ENCODE measurements around the gene PKN3.

Gene PKN3

GRCh38 chr9:128753627-128754026 is 51.3 kb downstream of the PKN3 start:
- H3K4me3 ChIP-seq (ENCODE audit: low read depth, low read length) = no peak overlapping the region
- no peaks in the 10 kb centered on the region for H3K27me3 ChIP-seq (ENCODE audit: insufficient read depth, low read depth, severe bottlenecking)
- H3K36me3 ChIP-seq = peaks cover 29% of the 10 kb centered on the region
- H3K27ac ChIP-seq = no peak overlapping the region
- no peaks in the 10 kb centered on the region for H3K9me3 ChIP-seq (ENCODE audit: severe bottlenecking)
- DNase-seq = no peak
- TF ChIP-seq, protein P1, sequence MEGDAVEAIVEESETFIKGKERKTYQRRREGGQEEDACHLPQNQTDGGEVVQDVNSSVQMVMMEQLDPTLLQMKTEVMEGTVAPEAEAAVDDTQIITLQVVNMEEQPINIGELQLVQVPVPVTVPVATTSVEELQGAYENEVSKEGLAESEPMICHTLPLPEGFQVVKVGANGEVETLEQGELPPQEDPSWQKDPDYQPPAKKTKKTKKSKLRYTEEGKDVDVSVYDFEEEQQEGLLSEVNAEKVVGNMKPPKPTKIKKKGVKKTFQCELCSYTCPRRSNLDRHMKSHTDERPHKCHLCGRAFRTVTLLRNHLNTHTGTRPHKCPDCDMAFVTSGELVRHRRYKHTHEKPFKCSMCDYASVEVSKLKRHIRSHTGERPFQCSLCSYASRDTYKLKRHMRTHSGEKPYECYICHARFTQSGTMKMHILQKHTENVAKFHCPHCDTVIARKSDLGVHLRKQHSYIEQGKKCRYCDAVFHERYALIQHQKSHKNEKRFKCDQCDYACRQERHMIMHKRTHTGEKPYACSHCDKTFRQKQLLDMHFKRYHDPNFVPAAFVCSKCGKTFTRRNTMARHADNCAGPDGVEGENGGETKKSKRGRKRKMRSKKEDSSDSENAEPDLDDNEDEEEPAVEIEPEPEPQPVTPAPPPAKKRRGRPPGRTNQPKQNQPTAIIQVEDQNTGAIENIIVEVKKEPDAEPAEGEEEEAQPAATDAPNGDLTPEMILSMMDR (IDR thresholded peaks at IDR 0.05; ENCODE audit: low read depth, low read length) = no peak

DNA sequence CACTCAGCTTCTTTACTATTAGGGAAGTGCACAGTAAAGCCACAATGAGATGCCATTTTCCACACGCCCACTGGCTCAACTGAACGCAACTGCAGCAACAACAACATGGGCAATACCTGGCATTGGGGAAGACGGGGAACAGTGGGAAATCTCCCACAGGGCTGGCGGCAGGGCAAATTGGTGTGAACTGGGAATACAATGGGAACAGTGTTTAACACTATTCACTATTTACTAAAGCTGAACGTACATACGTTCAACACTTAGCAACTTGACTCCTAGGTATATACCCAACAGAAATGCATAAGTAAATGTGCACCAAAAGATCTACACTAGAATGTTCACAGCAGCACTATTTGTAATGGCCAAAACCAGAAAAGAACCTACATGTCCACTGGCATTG is 55.3 kb downstream of the PKN3 start:
- TF ChIP-seq, protein P1 (IDR thresholded peaks at IDR 0.05; ENCODE audit: low read depth, low read length) = no peak
- Histone ChIP-seq H3K27ac (no peak overlapping the region), H3K27me3 (ENCODE audit: insufficient read depth, low read depth, severe bottlenecking) (no peaks in the 10 kb centered on the region), H3K9me3 (ENCODE audit: severe bottlenecking) (no peaks in the 10 kb centered on the region), H3K36me3 (peaks cover 10% of the 10 kb centered on the region), H3K4me3 (ENCODE audit: low read depth, low read length) (no peak overlapping the region)
- DNase-seq = no peak

- TF ChIP-seq, protein P1 (IDR thresholded peaks at IDR 0.05; ENCODE audit: low read depth, low read length) = no peak
- no peak for DNase-seq
These were observed 60.6 kb downstream of the PKN3 start for GRCh38 chr9:128762671-128763449.

GRCh38 chr9:128764361-128764760 is 62.1 kb downstream of the PKN3 start:
- H3K27me3 ChIP-seq (ENCODE audit: insufficient read depth, low read depth, severe bottlenecking) = no peaks in the 10 kb centered on the region
- peaks cover 10% of the 10 kb centered on the region for H3K36me3 ChIP-seq
- no peak overlapping the region for H3K4me3 ChIP-seq (ENCODE audit: low read depth, low read length)
- H3K27ac ChIP-seq = no peak overlapping the region
- peak; percentile 34 for DNase-seq
- H3K9me3 ChIP-seq (ENCODE audit: severe bottlenecking) = no peaks in the 10 kb centered on the region
- TF ChIP-seq, protein P1 (IDR thresholded peaks at IDR 0.05; ENCODE audit: low read depth, low read length) = peak; percentile 39; the same call in 1 of the 2 replicates

More at GRCh38 chr9:128762671-128763449, 60.6 kb downstream of the PKN3 start:
- H3K9me3 ChIP-seq (ENCODE audit: severe bottlenecking) = no peaks in the 10 kb centered on the region
- no peaks in the 10 kb centered on the region for H3K27me3 ChIP-seq (ENCODE audit: insufficient read depth, low read depth, severe bottlenecking)
- peaks cover 7% of the 10 kb centered on the region; the same call in 1 of the 2 replicates for H3K36me3 ChIP-seq
- no peak overlapping the region for H3K27ac ChIP-seq
- H3K4me3 ChIP-seq (ENCODE audit: low read depth, low read length) = no peak overlapping the region

DNA sequence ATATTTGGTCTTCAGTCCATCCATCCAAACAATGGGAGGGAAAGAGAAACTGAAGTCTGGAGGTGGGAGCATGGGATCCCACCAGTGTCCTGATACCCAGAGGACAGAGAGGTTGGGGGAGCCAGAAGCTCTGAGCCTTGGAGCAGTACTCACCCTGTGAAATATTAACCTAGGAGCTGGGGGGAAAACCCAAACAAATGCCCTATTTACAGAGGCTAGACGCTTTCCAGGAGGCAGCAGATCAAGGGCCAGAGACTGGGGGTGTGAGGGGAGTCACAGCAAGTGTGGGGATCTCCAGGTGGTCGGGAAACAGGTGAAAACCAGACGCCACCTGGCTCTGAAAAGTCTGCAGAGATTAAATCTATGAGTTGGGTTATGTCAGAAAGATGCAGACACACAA is 63.2 kb downstream of the PKN3 start:
- no peak for DNase-seq
- H3K36me3 ChIP-seq = peaks cover 10% of the 10 kb centered on the region
- H3K27ac ChIP-seq = no peak overlapping the region
- TF ChIP-seq, protein P1 (IDR thresholded peaks at IDR 0.05; ENCODE audit: low read depth, low read length) = no peak
- no peaks in the 10 kb centered on the region for H3K9me3 ChIP-seq (ENCODE audit: severe bottlenecking)
- H3K27me3 ChIP-seq (ENCODE audit: insufficient read depth, low read depth, severe bottlenecking) = no peaks in the 10 kb centered on the region
- no peak overlapping the region for H3K4me3 ChIP-seq (ENCODE audit: low read depth, low read length)

Data from WERI-Rb-1 (cell line).